ENCODE results near the gene NOD1. TPM values are rescaled to one million over a fixed set of nuclear protein-coding genes. Genes with fewer than 3 reads are reported as not detected.

Gene NOD1
- total RNA-seq, 1 experiment from 2014 or later: 8.2 TPM

- peak; percentile 86 for DNase-seq (ENCODE audit: low spot score)
Measured at GRCh38 chr7:30470771-30471170, 7.8 kb downstream of the NOD1 start.

DNA sequence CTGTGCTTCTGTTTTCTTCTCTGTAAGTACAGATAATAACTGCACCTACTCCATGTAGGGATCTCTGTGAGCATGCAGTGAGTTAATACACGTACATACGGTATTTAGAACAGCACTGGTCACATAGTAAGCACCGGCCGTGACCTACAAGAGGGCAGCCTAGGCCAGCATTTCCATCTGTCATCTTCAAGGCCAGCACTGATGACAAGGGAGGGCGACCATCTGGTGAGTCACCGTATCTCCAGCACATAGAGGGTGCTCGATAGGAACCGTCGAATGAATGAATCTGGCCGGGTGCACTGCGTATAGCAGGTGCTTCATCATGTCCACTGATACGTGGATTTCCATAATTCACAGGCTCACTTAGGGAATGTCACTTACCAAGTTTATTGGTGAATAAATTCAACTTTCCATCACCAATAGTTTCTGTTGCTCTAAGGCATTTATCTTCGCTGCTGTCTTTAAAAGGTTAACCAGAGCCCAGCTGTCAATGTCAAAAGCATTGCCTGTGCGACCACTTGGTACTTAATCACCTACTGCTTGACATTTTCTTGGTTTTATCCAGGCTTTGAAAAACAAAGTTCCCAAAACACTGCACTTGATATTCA, 8.3 kb downstream of the NOD1 start:
- no peak for DNase-seq (ENCODE audit: low spot score)

- DNase-seq (ENCODE audit: low spot score): peak; percentile 100
Measured at GRCh38 chr7:30469303-30469702, 9.3 kb downstream of the NOD1 start.

DNA sequence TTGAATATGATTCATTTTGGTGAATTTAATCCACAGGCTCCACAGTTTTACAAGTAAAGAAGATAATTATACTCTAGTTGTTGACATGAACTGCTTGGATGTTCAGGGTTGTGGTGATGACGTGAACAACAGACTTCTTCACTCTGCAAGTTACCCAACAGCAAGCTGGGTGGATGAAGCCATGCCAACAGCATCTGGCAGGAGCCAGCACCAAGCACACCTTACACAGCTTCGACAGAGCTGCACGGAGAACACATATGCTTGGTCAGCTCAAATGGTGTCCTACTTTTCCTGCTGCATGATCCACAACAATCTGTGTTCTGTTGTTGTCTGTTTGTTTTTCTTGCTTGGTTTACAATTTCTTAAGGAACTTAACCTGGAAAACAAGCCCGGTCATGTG, 9.8 kb downstream of the NOD1 start:
- DNase-seq (ENCODE audit: low spot score): no peak

DNA sequence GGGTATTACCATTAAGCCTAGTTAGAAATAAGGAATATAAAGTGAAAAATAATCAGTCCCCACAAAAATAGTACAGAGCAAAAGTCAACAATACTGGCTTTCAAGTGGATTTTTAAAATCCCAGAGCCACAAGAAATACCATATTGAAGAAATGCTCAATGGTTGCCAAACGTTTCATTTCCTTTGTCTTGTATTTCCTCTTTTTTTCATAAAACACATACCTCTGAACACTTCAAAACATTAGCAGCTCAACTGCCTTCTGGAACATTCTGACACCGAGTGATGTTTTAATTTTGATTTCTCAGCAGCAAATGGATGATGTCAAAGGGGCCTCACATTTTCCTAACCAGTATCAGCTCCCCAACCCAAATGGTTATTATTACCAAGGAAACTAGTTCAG, 10.5 kb downstream of the NOD1 start:
- DNase-seq (ENCODE audit: low spot score): no peak

DNA sequence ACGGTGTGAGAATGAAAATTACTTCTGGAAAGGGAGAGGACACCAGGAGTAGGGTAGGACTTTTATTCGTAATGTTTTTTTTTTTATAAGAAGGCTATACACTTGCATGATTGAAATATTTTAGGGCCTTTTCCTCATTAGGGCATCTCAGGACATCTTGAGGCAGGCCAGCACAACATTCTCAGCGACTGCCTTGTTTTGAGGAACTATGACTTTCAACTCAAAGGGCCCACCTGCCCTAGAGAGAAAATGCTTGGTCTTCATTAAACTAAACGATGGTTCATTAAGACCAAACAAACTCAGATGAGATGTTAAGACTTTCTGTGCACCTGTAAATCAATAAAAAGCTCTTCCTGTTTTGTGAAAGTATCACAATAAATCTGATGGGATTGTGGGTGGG, 11.3 kb downstream of the NOD1 start:
- DNase-seq (ENCODE audit: low spot score): no peak

DNA sequence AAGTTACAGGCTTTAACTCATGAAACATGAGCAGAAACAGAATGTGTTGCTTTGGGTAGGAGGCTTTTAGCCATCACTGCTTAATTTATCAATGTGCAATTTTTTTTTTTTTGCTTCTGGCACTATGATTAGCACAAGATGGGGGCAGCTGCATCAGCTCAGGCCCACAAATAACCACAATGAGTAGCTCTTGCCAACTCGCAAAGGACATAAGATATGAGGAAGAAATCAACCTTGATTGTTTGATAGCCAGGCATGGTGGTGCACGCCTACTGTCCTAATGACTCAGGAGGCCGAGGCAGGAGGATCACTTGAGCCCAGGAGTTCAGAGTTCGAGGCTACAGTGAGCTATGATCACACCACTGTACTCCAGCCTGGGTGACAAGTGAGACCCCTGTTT, 12.3 kb downstream of the NOD1 start:
- no peak for DNase-seq (ENCODE audit: low spot score)

- no peak for DNase-seq (ENCODE audit: low spot score)
Measured at GRCh38 chr7:30465811-30466180, 12.8 kb downstream of the NOD1 start.

DNA sequence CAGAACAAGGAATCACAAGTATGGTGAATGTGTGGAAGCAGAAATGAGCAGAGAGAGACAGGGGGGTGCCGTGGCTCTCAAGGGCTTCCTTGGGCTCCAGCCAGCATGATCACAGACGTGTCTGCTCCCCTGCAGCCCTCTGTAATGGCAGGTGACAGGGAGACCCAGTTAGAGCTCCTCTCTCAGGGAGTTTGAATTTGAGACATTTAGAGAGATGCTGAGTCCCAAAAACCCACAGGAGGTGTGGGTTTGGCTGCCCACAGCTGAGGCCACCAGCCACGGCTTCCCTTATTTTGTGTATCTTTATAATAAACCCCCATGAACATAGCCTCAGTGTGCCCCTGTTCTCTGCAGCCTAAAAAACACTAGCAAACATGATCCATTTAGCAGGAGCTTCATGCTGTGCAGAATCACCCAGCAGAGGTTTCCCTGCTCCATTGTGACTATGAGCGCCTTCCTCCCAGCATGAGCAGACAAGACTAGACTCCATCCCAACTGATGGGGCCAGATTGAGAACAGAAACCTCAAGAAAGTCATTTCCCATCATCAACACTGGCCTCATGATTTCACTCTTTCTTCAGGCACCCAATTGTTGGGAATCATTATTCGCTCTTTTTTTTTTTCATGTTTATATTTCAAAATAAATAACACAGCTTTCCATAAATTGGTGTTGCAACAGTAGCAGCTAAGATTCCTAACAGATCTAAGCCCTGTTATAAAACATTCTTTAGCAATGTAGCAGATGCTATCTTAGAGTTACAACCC, 13.4 kb downstream of the NOD1 start:
- no peak for DNase-seq (ENCODE audit: low spot score)

DNA sequence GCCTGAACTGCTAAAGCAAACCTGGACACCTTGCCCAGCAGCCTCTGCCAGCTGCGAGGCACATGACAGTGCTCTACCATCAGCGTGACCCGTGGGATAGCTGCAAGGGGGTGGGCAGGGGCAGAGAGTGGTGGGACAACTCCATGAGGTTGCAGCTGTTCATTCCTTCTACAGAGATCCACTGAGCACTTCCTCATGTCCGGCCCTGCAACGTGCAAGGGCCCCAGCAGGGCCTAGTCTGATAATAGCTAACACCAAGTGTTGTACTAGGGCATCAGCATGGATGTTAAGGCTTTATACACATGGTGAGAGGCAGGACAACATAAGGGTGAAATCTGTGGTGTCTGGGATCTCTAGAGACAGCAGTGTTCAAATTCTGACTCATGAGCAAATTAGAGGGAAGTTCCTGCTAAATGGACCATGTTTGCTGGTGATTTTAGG, 14.3 kb downstream of the NOD1 start:
- DNase-seq (ENCODE audit: low spot score): no peak

DNA sequence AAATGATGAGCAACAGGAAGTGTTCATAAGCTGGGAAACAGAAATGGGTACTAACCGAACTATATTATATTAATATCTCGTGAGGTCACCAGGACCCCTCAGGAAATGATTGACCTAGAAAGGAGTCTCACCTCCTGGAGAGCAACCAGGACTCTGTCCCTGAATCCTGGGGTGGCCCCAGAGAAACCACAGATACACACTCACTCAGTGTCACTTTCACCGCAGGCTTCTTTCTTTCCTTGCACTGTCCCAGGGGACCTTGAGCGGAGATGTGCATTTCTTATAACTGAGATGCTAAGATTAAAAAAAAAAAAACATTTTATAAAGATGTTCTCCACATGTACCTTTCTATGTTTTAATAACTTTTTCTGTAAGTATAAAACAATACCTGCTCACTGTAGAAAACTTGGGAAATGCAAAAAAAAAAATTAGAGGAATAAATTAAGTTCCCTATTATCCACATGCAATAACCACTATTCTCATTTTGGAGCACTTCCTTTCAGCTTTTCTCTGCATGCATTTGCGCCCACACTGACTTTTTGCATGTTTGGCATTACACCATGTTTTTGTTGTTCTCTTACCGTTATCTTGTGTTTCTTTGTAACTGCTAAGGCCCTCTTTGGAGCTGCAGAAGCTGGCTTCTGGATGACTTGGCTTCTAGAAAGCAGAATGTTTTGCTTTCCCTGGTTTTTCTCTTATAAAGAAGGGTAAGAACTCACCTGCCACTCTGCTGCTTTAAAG, 15.0 kb downstream of the NOD1 start:
- no peak for DNase-seq (ENCODE audit: low spot score)

DNA sequence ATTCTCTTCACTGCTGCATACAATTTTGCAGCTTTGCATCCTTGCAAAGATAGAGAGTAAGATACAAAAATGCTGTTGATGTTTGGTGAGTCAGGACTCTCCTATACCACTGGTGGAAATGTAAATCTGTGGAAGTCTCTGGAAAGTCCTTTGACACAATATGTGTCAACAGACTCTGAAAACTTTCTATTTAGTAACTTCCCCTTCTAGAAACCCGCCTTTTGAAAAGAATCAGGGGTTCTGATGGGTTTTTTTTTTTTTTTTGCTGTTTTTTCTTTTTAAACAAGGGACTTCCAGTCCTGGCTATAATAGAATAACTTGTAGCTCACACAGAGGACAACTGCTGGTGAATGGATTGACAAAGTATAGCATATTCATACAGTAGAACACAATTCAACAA, 16.4 kb downstream of the NOD1 start:
- DNase-seq (ENCODE audit: low spot score): no peak

DNA sequence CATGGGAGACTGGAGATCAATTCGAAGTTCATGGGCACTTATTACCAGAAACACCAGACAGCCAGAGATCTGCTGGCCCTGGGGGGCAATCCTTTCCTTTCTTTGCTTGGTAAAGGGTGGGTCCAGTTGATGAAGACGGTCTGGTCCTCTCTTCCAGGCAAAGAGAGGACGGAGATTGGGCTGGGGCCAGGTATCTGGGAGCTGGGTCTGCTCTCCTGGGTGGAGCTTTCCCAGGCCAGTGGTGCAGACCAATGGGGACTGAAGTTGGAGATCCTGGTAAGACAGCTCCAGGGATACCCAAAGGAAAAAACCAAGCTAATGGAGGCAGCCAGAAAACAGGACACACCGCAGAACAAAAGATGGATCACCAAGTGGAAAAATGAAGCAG, 18.3 kb downstream of the NOD1 start:
- no peak for DNase-seq (ENCODE audit: low spot score)

- peak; percentile 76 for DNase-seq (ENCODE audit: low spot score)
Measured at GRCh38 chr7:30459591-30460245, 18.9 kb downstream of the NOD1 start.

DNA sequence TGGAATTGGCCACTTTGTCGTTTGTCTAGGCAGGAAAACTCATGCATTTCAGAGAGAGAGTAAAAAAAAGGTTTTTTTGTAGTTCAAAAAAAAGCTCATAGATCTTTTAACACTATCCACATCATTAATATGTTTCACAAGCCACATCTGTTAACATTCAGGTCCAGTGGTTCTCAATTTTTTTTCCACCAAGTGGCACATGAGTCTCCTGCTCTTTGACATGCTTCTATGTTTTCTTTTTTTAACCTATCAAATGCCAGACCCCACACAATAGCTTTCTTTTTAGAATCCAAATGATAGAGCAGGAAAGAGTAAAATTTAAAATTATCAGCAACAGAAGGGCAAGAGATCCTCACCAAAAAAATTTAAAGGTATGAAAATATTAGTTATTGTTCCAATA, 20.3 kb downstream of the NOD1 start:
- DNase-seq (ENCODE audit: low spot score): no peak

DNA sequence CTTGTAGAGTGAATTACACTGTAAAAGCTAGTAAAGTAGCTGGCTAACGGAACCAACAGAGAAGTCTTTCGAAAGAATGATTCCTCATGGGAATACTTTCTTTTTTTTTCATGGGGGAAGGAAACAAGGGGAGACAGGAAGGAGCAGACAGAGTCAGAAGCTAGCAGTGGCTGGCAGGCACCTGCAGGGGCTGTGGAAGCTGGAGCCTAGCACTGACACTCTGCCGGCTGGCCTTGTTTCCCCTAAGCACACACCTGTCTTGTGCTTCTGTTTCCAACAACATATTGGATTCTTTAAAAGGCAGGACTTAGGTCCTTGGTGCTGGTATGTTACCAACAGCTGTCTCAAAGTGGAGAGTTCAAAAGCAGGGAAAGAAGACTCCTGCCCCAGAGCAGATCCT, 24.7 kb downstream of the NOD1 start:
- DNase-seq (ENCODE audit: low spot score): no peak

DNA sequence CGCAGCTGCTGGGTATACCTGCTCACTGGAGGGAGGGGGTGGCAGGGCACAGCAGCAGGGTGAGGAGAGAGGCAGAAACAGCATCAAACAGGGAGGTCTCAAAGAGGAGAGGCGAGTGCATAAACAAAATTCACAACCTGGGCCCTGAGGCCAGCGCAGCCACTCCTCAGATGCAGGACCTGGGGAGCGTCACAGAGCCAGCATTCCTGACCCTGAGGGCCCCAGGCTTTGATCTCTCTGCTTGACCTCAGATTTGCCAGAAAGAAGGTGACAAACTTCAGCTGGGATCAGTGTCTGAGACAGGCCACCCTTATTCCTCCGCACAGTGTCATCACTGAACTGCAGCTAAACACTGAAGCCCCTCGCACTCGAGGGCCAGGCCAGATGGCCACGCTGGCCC, 25.6 kb downstream of the NOD1 start:
- no peak for DNase-seq (ENCODE audit: low spot score)

- no peak for DNase-seq (ENCODE audit: low spot score)
Measured at GRCh38 chr7:30452280-30452930, 26.2 kb downstream of the NOD1 start.

DNA sequence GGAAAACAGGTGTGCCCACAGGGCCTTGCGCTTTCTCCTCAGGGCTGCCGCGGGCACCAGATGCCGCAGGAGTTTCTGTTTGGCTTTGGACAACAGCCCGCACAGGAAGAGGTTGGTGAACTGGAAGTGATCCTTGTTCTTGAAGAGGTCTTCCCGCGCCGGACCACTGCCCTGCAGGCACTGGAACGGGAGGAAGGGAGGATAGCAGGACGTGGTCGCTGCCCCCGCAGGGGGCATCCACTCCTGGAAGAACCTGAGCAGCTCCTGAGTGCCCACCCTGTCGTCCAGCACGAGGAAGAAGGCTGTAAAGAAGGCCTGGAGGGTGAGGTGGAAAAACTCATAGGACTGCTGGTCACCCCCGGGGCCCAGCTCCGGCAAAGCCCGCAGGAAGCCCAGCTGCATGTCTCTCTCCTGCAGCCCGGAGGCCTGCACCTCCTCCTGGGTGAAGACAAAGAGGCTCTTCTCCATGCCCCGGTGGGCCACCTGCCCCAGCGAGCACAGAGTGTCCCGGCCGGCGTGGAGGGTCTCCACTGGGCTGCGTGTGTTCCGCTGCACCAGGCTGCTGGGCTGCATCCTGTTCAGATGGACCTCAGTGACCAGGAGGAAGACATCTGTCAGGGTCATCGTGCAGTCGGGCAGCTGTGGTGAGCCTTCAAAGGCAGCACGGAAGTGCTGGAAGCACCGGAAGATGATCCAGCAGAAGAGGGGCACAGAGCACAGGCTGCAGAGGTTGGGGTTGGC, 26.9 kb downstream of the NOD1 start:
- DNase-seq (ENCODE audit: low spot score): no peak

- no peak for DNase-seq (ENCODE audit: low spot score)
Measured at GRCh38 chr7:30450983-30451497, 27.5 kb downstream of the NOD1 start.
